NCI-H146 treated with DMSO at 0.1 percent for 48 hours (cell line): ENCODE measurements around the gene BRSK2.
"Not testable (repeated sequence)": the region's sequence is repeated elsewhere in the genome, so short reads cannot be mapped to it uniquely, and the experiment has no call there.

Experiments used
- DNase-seq: peaks from one replicate; lab custom pipeline; 2025; ENCODE audit not compliant: unreplicated experiment; lab: John Stamatoyannopoulos, UW

Gene BRSK2

DNA sequence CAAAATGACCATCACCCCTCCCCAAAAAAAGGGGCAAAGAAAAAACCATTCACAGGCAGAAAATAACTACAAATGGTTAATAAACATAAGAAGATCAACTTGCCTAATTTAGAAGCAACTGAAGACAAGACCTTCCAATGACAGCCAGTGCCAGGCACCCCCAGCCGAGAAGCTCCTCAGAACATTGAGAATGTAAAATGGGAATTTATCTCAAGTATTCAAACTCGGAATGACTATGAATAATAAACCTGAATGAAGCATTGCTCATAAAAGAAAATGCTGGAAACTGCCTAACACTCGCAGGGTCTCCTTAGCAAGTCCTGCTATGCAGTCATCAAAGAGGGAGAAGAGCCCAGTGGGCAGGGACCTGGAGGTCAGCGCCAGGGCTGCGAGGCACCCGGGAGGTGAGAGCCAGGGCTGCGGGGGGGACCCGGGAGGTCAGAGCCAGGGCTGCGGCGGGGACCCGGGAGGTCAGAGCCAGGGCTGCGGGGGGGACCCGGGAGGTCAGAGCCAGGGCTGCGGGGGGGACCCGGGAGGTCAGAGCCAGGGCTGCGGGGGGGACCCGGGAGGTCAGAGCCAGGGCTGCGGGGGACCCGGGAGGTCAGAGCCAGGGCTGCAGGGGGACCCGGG is 120.0 kb downstream of the BRSK2 start:
- DNase-seq = no peak

DNA sequence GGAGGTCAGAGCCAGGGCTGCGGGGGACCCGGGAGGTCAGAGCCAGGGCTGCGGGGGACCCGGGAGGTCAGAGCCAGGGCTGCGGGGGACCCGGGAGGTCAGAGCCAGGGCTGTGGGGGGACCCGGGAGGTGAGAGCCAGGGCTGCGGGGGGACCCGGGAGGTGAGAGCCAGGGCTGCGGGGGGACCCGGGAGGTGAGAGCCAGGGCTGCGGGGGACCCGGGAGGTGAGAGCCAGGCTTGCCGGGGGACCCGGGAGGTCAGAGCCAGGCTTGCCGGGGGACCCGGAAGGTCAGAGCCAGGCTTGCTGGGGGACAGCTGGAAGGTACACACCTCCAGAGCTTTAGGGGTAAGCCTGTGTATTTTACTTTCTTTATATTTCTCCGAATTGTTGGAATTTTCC is 120.6 kb downstream of the BRSK2 start:
- DNase-seq = not testable (repeated sequence)

DNA sequence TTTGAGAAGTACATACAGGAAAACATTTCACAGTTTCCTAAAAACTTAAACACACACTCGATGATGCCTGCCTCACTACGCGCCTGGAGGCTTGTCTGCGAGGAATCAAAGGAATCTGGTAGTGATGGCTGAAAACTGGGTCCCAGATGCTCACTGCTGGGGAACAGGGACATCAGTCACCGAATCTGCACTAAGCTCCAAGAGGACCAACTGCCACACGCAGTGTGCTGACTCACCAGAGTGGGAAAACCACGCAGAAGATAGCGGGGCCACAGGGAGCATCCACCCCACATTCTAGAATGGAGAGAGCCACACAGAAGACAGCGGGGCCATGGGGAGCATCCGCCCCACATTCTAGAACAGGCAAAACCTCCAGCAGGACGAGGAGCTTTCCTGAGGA is 121.2 kb downstream of the BRSK2 start:
- no peak for DNase-seq

DNA sequence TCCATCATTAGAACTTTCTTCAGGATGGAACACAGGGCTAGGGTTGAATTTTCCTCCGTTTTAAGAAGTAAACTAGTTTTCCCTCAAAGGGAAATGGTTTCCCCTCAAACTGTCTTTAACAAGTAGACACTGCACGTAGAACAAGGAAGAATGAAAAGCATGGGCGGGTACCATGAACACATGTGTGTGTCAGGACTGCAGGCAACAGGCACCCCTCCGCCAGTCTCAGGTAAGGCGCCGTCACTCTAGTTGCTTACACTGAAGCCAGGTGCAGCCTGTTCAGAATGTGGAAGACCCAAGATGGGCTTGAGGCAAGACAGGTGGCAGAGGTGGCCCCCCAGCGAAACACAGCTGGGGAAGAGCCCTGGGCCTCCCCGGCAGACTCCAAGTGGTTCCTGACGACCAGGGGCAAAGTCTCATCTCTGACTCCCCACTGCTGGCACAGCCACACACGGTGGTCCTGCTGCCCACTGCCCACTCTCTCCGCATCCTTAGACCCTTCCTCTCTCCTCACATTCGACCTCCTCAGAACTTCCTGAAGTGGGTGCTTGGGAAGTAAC is 122.3 kb downstream of the BRSK2 start:
- no peak for DNase-seq
